ENCODE results near the gene MED8.

Gene MED8

GRCh38 chr1:43334453-43335205 lies 55.0 kb downstream of the MED8 start:
- Histone ChIP-seq H3K27ac (ENCODE audit: low read depth, low read length, poor library complexity, severe bottlenecking) (no peak overlapping the region), H3K27me3 (ENCODE audit: insufficient read depth, low read length) (no peaks in the 10 kb centered on the region; the same call in 1 of the 2 replicates), H3K9me3 (ENCODE audit: low read length) (no peaks in the 10 kb centered on the region), H3K4me2 (ENCODE audit: low read length) (no peak overlapping the region), H3K9ac (ENCODE audit: low read length) (no peak overlapping the region), H3K79me2 (ENCODE audit: insufficient read depth, low read length) (no peaks in the 10 kb centered on the region), H2AFZ (ENCODE audit: low read length) (no peak overlapping the region), H3K4me3 (ENCODE audit: low read depth, low read length, poor library complexity, severe bottlenecking) (no peak overlapping the region), H3F3A (ENCODE audit: insufficient read depth, low read length) (no peaks in the 10 kb centered on the region), H4K20me1 (ENCODE audit: insufficient read depth, low read length) (no peaks in the 10 kb centered on the region), H3K9me2 (ENCODE audit: low read depth, low read length) (no peaks in the 10 kb centered on the region), H3K4me1 (ENCODE audit: insufficient read depth, low read length, severe bottlenecking) (no peaks in the 10 kb centered on the region), H3K36me3 (ENCODE audit: insufficient read depth, low read length) (no peaks in the 10 kb centered on the region)
- TF ChIP-seq CTCF (IDR thresholded peaks at IDR 0.05; ENCODE audit: low read length) (no peak), EZH2 (IDR thresholded peaks at IDR 0.05; ENCODE audit: borderline replicate concordance, low read length) (no peak)

All from OCI-LY1 (cell line).